PFSK-1 (cell line): Measurements from ENCODE around the gene LCP2.

Experiments used
- FOXP2 ChIP-seq: optimal IDR thresholded peaks from 2 replicates; pipeline ENCODE3; 2011; ENCODE audit warnings: borderline replicate concordance, control low read depth, inconsistent platforms; ENCODE audit not compliant: insufficient read depth; ENCODE audit errors: extremely low read length, extremely low read depth
- POLR2AphosphoS5 ChIP-seq: IDR thresholded peaks from 2 replicates; pipeline ENCODE4 v1.6.1; 2012; ENCODE audit warnings: low read depth, mild to moderate bottlenecking, control low read depth, low read length, moderate library complexity
- SIN3A ChIP-seq: IDR thresholded peaks from 2 replicates; pipeline ENCODE4 v1.6.1; 2012; ENCODE audit warnings: mild to moderate bottlenecking, low read length, moderate library complexity, borderline replicate concordance; ENCODE audit not compliant: insufficient read depth
- TAF1 ChIP-seq: IDR thresholded peaks from 2 replicates; pipeline ENCODE4 v1.6.1; 2012; ENCODE audit warnings: low read length, control low read depth, borderline replicate concordance; ENCODE audit not compliant: insufficient read depth
- TF ChIP-seq, protein P1 (sequence below), 2 experiments: IDR thresholded peaks; 2 replicates each; pipeline versions ENCODE4 v1.6.1 to v1.8.0; 2011 to 2012; ENCODE audit warnings: low read depth in 2 of 2, low read length in 2 of 2, control low read depth in 1 of 2, inconsistent platforms in 1 of 2, mild to moderate bottlenecking in 1 of 2, moderate library complexity in 1 of 2; ENCODE audit not compliant: insufficient read depth in 1 of 2

LCP2 gene

GRCh38 chr5:170223906-170224305 is 73.7 kb downstream of the LCP2 start:
- TF ChIP-seq POLR2AphosphoS5 (no peak), TAF1 (no peak), SIN3A (no peak), FOXP2 (no peak)
- TF ChIP-seq, protein P1, sequence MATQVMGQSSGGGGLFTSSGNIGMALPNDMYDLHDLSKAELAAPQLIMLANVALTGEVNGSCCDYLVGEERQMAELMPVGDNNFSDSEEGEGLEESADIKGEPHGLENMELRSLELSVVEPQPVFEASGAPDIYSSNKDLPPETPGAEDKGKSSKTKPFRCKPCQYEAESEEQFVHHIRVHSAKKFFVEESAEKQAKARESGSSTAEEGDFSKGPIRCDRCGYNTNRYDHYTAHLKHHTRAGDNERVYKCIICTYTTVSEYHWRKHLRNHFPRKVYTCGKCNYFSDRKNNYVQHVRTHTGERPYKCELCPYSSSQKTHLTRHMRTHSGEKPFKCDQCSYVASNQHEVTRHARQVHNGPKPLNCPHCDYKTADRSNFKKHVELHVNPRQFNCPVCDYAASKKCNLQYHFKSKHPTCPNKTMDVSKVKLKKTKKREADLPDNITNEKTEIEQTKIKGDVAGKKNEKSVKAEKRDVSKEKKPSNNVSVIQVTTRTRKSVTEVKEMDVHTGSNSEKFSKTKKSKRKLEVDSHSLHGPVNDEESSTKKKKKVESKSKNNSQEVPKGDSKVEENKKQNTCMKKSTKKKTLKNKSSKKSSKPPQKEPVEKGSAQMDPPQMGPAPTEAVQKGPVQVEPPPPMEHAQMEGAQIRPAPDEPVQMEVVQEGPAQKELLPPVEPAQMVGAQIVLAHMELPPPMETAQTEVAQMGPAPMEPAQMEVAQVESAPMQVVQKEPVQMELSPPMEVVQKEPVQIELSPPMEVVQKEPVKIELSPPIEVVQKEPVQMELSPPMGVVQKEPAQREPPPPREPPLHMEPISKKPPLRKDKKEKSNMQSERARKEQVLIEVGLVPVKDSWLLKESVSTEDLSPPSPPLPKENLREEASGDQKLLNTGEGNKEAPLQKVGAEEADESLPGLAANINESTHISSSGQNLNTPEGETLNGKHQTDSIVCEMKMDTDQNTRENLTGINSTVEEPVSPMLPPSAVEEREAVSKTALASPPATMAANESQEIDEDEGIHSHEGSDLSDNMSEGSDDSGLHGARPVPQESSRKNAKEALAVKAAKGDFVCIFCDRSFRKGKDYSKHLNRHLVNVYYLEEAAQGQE (IDR thresholded peaks at IDR 0.05; ENCODE audit: insufficient read depth in 1 of 2, low read depth in 2 of 2, low read length in 2 of 2): no peak

GRCh38 chr5:170223360-170223759 is 74.2 kb downstream of the LCP2 start:
- TF ChIP-seq SIN3A: no peak
- TF ChIP-seq POLR2AphosphoS5: no peak

- no peak for TF ChIP-seq SIN3A
- no peak for TF ChIP-seq POLR2AphosphoS5
- TF ChIP-seq TAF1: no peak
- no peak for TF ChIP-seq FOXP2
- TF ChIP-seq, protein P1 (IDR thresholded peaks at IDR 0.05; ENCODE audit: insufficient read depth in 1 of 2, low read depth in 2 of 2, low read length in 2 of 2): no peak
Observed at GRCh38 chr5:170221327-170221741, 76.2 kb downstream of the LCP2 start.

DNA sequence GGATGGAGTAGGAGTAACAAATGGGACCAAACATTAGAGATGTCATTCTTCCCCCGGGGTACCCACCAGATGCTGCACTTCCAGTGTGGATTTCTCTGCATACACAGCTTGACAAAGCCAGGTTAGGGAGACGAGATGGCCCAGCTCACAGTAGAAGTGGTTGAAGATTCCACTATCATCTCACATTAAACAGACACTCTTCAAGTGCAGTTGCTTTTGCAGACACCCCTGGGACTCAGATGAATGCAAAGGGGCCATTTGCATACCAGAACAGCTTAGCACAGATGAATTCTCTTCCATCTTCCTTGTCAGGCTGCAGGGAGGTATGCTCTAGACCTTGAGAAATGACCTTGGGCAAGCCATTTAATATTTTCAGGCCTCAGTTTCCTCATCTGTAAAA is 77.4 kb downstream of the LCP2 start:
- TF ChIP-seq FOXP2 (no peak), POLR2AphosphoS5 (no peak), SIN3A (no peak), TAF1 (no peak)
- TF ChIP-seq, protein P1 (IDR thresholded peaks at IDR 0.05; ENCODE audit: insufficient read depth in 1 of 2, low read depth in 2 of 2, low read length in 2 of 2): no peak

GRCh38 chr5:170219615-170220014 is 78.0 kb downstream of the LCP2 start:
- no peak for TF ChIP-seq TAF1
- no peak for TF ChIP-seq POLR2AphosphoS5
- no peak for TF ChIP-seq SIN3A
- TF ChIP-seq, protein P1 (IDR thresholded peaks at IDR 0.05; ENCODE audit: insufficient read depth in 1 of 2, low read depth in 2 of 2, low read length in 2 of 2): no peak
- no peak for TF ChIP-seq FOXP2
